IMR-90 (cell line): ENCODE measurements around the gene SCAMP1. TPM values are rescaled to one million over a fixed set of nuclear protein-coding genes. Genes with fewer than 3 reads are reported as not detected.

Experiments used
- ATAC-seq: fragments of 200-7000 bp; cut with Tn5 transposase; 2 replicates; pipeline ENCODE4 v1.9.1; 2020; ENCODE audit warnings: low read depth, mild to moderate bottlenecking, moderate library complexity
- BruUV-seq: library from RNA; stranded (reverse); fragments of 400-500 nt; replicated peaks from 2 replicates; lab custom pipeline; 2021; lab: Mats Ljungman, UMichigan
- CTCF ChIA-PET: fragments of 300-600 bp; formaldehyde crosslinking; extraction: SDS; loops from one replicate; lab custom pipeline; 2021; ENCODE audit warnings: antibody characterized with exemption; lab: Yijun Ruan, JAX
- POLR2A ChIA-PET: fragments of 300-600 bp; sonication (Branson Sonifier 250); formaldehyde crosslinking; loops from one replicate; lab custom pipeline; 2022; ENCODE audit warnings: antibody characterized with exemption; ENCODE audit not compliant: unreplicated experiment; lab: Charles Lee
- DNase-seq: peaks from one replicate; pipeline ENCODE4 v3.0.0; 2013
- H2AFZ ChIP-seq: replicated peaks from 2 replicates; pipeline ENCODE3; 2013; ENCODE audit warnings: low read length, mild to moderate bottlenecking; ENCODE audit not compliant: poor library complexity
- H2AK5ac ChIP-seq: 2 replicates; pipeline ENCODE4 v1.6.1; 2013; ENCODE audit warnings: low read depth, low read length, inconsistent platforms
- H2AK9ac ChIP-seq: replicated peaks from 2 replicates; pipeline ENCODE3; 2013; ENCODE audit warnings: mild to moderate bottlenecking, low read depth, low read length, moderate library complexity; ENCODE audit not compliant: poor library complexity
- H2BK120ac ChIP-seq: 2 replicates; pipeline ENCODE4 v1.6.1; 2013; ENCODE audit warnings: low read depth, low read length, inconsistent platforms
- H2BK15ac ChIP-seq: 3 replicates; pipeline ENCODE4 v1.6.1; 2013; ENCODE audit warnings: low read depth, low read length, inconsistent platforms
- H2BK20ac ChIP-seq: 2 replicates; pipeline ENCODE4 v1.6.1; 2013; ENCODE audit warnings: low read depth, mild to moderate bottlenecking, inconsistent platforms, low read length, moderate library complexity
- H2BK5ac ChIP-seq: 2 replicates; pipeline ENCODE4 v1.6.1; 2013; ENCODE audit warnings: mild to moderate bottlenecking, low read depth, low read length, inconsistent platforms; ENCODE audit not compliant: poor library complexity, severe bottlenecking
- H3K14ac ChIP-seq: replicated peaks from 2 replicates; pipeline ENCODE4 v1.6.1; 2013; ENCODE audit warnings: low read depth, low read length, inconsistent platforms
- H3K18ac ChIP-seq: 2 replicates; pipeline ENCODE4 v1.6.1; 2013; ENCODE audit warnings: low read depth, low read length, control low read depth
- H3K23ac ChIP-seq: 2 replicates; pipeline ENCODE4 v1.6.1; 2013; ENCODE audit warnings: low read depth, low read length, inconsistent platforms
- H3K27ac ChIP-seq: 2 replicates; pipeline ENCODE4 v1.5.1; 2013; ENCODE audit warnings: mild to moderate bottlenecking, control low read depth, low read length; ENCODE audit not compliant: insufficient read depth
- H3K27me3 ChIP-seq: 2 replicates; pipeline ENCODE4 v1.6.1; 2013; ENCODE audit warnings: low read length; ENCODE audit not compliant: control insufficient read depth, insufficient read depth
- H3K36me3 ChIP-seq: 2 replicates; pipeline ENCODE4 v1.6.1; 2013; ENCODE audit warnings: low read length, mixed read lengths; ENCODE audit not compliant: control insufficient read depth, insufficient read depth
- H3K4ac ChIP-seq: 2 replicates; pipeline ENCODE4 v1.6.1; 2013; ENCODE audit warnings: low read depth, low read length, inconsistent platforms
- H3K4me1 ChIP-seq: 2 replicates; pipeline ENCODE4 v1.6.1; 2013; ENCODE audit warnings: low read length, mixed read lengths; ENCODE audit not compliant: control insufficient read depth, insufficient read depth
- H3K4me2 ChIP-seq: 2 replicates; pipeline ENCODE4 v1.6.1; 2013; ENCODE audit warnings: low read depth, mild to moderate bottlenecking, control low read depth, low read length, moderate library complexity
- H3K4me3 ChIP-seq: 2 replicates; pipeline ENCODE4 v1.5.1; 2013; ENCODE audit warnings: low read depth, mild to moderate bottlenecking, control low read depth, low read length, moderate library complexity; ENCODE audit not compliant: insufficient read depth
- H3K56ac ChIP-seq: 2 replicates; pipeline ENCODE4 v1.6.1; 2013; ENCODE audit warnings: low read length, inconsistent platforms; ENCODE audit not compliant: insufficient read depth; ENCODE audit errors: extremely low read depth
- H3K79me1 ChIP-seq, 2 experiments: 2 replicates each; pipeline ENCODE4 v1.6.1; 2013; ENCODE audit warnings: low read length in 2 of 2, inconsistent platforms in 1 of 2, low read depth in 1 of 2
- H3K9ac ChIP-seq: 2 replicates; pipeline ENCODE4 v1.6.1; 2013; ENCODE audit warnings: low read depth, low read length, control low read depth
- H3K9me1 ChIP-seq: 2 replicates; pipeline ENCODE4 v1.6.1; 2013; ENCODE audit warnings: low read length, inconsistent platforms; ENCODE audit not compliant: insufficient read depth
- H3K9me3 ChIP-seq: 2 replicates; pipeline ENCODE4 v1.6.1; 2013; ENCODE audit warnings: low read length; ENCODE audit not compliant: control insufficient read depth, insufficient read depth
- H4K20me1 ChIP-seq: 2 replicates; pipeline ENCODE4 v1.6.1; 2013; ENCODE audit warnings: low read length, inconsistent platforms; ENCODE audit not compliant: insufficient read depth
- H4K5ac ChIP-seq: 2 replicates; pipeline ENCODE4 v1.6.1; 2013; ENCODE audit warnings: mild to moderate bottlenecking, low read depth, low read length, control low read depth
- H4K8ac ChIP-seq, 2 experiments: 2 replicates each; pipeline ENCODE4 v1.6.1; 2013; ENCODE audit warnings: low read depth in 2 of 2, low read length in 2 of 2, control low read depth in 1 of 2, inconsistent platforms in 1 of 2
- H4K91ac ChIP-seq: 2 replicates; pipeline ENCODE4 v1.6.1; 2013; ENCODE audit warnings: low read depth, low read length, inconsistent platforms; ENCODE audit not compliant: insufficient read depth
- BHLHE40 ChIP-seq: fragments of 150-350 bp; IDR thresholded peaks from 2 replicates; pipeline ENCODE4 v1.6.1; 2016; ENCODE audit warnings: mild to moderate bottlenecking, low read depth, low read length
- CHD1 ChIP-seq: IDR thresholded peaks from 2 replicates; pipeline ENCODE4 v1.6.1; 2012; ENCODE audit warnings: low read depth, low read length, improper control_type of control experiment
- CTCF ChIP-seq: conservative IDR thresholded peaks from 2 replicates; pipeline ENCODE4 v1.5.1; 2012; ENCODE audit warnings: mild to moderate bottlenecking, low read depth, low read length, improper control_type of control experiment
- FOS ChIP-seq: fragments of 150-350 bp; IDR thresholded peaks from 2 replicates; pipeline ENCODE4 v1.6.1; 2016; ENCODE audit warnings: low read depth, low read length
- MAZ ChIP-seq: IDR thresholded peaks from 2 replicates; pipeline ENCODE4 v1.6.1; 2012; ENCODE audit warnings: low read depth, mild to moderate bottlenecking, low read length, improper control_type of control experiment, moderate library complexity, borderline replicate concordance
- MXI1 ChIP-seq: IDR thresholded peaks from 2 replicates; pipeline ENCODE4 v1.6.1; 2012; ENCODE audit warnings: low read depth, mild to moderate bottlenecking, low read length, moderate library complexity, borderline replicate concordance
- NFE2L2 ChIP-seq: fragments of 150-350 bp; IDR thresholded peaks from 2 replicates; pipeline ENCODE4 v1.6.1; 2016; ENCODE audit warnings: low read depth, mild to moderate bottlenecking, low read length
- POLR2A ChIP-seq: IDR thresholded peaks from 2 replicates; pipeline ENCODE4 v1.6.1; 2012; ENCODE audit warnings: mild to moderate bottlenecking, low read depth, low read length
- RAD21 ChIP-seq: IDR thresholded peaks from 2 replicates; pipeline ENCODE4 v1.6.1; 2012; ENCODE audit warnings: low read length, improper control_type of control experiment
- RCOR1 ChIP-seq: IDR thresholded peaks from 2 replicates; pipeline ENCODE4 v1.6.1; 2012; ENCODE audit warnings: mild to moderate bottlenecking, low read length, improper control_type of control experiment; ENCODE audit not compliant: insufficient replicate concordance
- RFX5 ChIP-seq: IDR thresholded peaks from 2 replicates; pipeline ENCODE4 v1.8.0; 2012; ENCODE audit warnings: low read depth, mild to moderate bottlenecking, low read length, moderate library complexity
- SMC3 ChIP-seq: fragments of 150-350 bp; IDR thresholded peaks from 2 replicates; pipeline ENCODE4 v1.6.1; 2016; ENCODE audit warnings: low read depth, mild to moderate bottlenecking, antibody characterized with exemption, low read length, moderate library complexity
- USF2 ChIP-seq: fragments of 150-350 bp; IDR thresholded peaks from 2 replicates; pipeline ENCODE4 v1.6.1; 2017; ENCODE audit warnings: mild to moderate bottlenecking, antibody characterized with exemption, low read length, low read depth
- WGBS, 2 experiments: methylation state at CpG; one replicate each; pipeline versions ENCODE4 v1.1.5 to v1.1.7; 2013; ENCODE audit warnings: missing lambda C conversion rate in 2 of 2; ENCODE audit not compliant: insufficient read length in 1 of 2; ENCODE audit errors: extremely low coverage in 2 of 2; 5-methylcytosine and 5-hydroxymethylcytosine counted together
- dilution Hi-C: fragments of 300-500 bp; cut with HindIII; formaldehyde crosslinking; loops from one replicate; pipeline ENCODE4 v1.14.3; 2018; ENCODE audit warnings: low sequenced_read_pairs; ENCODE audit not compliant: unreplicated experiment
- in situ Hi-C: fragments of 300-500 bp; cut with MboI; formaldehyde crosslinking; loops from 3 replicates; pipeline ENCODE4 v1.14.3; 2019; ENCODE audit warnings: low sequenced_read_pairs, inconsistent platforms, mixed read lengths
- intact Hi-C: fragments of 100-400 bp; cut with micrococcal nuclease; formaldehyde crosslinking; loops from 2 replicates; pipeline ENCODE4 v1.10.0; 2022
- polyA plus RNA-seq, 3 experiments: library from polyadenylated mRNA; depleted of rRNA; stranded (reverse); fragments of >200 nt; gene quantifications; 2 replicates each; pipeline ENCODE4 v1.2.3, GENCODE V29; 2012; ENCODE audit warnings: low replicate concordance in 1 of 3
- total RNA-seq: library from RNA; depleted of rRNA; stranded (reverse); fragments of >200 nt; gene quantifications from 2 replicates; pipeline ENCODE4 v1.2.3, GENCODE V29; 2012

The SCAMP1 gene
- total and polyA plus RNA-seq, 2 of the 4 experiments (the other 2 are of a cell fraction): 13.5 to 114 TPM

- ChIA-PET POLR2A (no interaction called here), CTCF (no interaction called here)
- Histone ChIP-seq H2BK20ac (no peak overlapping the region), H3K9me1 (no peaks in the 10 kb centered on the region), H2BK120ac (no peak overlapping the region), H3K79me1 (no peaks in the 10 kb centered on the region), H3K23ac (no peak overlapping the region; the same call in 1 of the 2 replicates), H3K18ac (no peak overlapping the region), H3K27ac (no peak overlapping the region), H2AK5ac (no peak overlapping the region), H3K4me1 (no peaks in the 10 kb centered on the region), H4K20me1 (no peaks in the 10 kb centered on the region), H2AFZ (no peak overlapping the region), H3K9me3 (peaks cover 5% of the 10 kb centered on the region; the same call in 1 of the 2 replicates), H3K27me3 (no peaks in the 10 kb centered on the region), H2BK5ac (no peak overlapping the region), H3K56ac (no peak overlapping the region), H3K4me2 (no peak overlapping the region), H3K14ac (no peak overlapping the region), H3K4me3 (no peak overlapping the region), H4K8ac (no peak overlapping the region), H3K9ac (no peak overlapping the region), H4K5ac (no peak overlapping the region), H2BK15ac (no peak overlapping the region), H4K91ac (no peak overlapping the region), H3K4ac (no peak overlapping the region), H3K36me3 (no peaks in the 10 kb centered on the region), H2AK9ac (peak overlapping the region; percentile 24)
- no peak for DNase-seq
- dilution Hi-C loops: no loop called here
- WGBS, 2 experiments: 100% methylated on average over 3 of the region's 5 CpGs; no CpG with 5 or more reads in 1 of the 2 experiments
- TF ChIP-seq NFE2L2: no peak
- TF ChIP-seq USF2: no peak
- TF ChIP-seq POLR2A: no peak
- TF ChIP-seq SMC3: no peak
- no peak for TF ChIP-seq RAD21
- TF ChIP-seq CTCF: no peak
- TF ChIP-seq RCOR1: no peak
- no peak for TF ChIP-seq BHLHE40
- TF ChIP-seq FOS: no peak
- no peak for TF ChIP-seq RFX5
- TF ChIP-seq CHD1: no peak
- no peak for TF ChIP-seq MAZ
- no peak for TF ChIP-seq MXI1
- no peak for ATAC-seq
- in situ Hi-C loops: loop anchor here (25.0 kb wide), 1 partner anchor 645 kb away; no protein-coding TSS in a partner anchor
- intact Hi-C loops: no loop called here
- no TSS peak for BruUV-seq
Observed at GRCh38 chr5:78317515-78317914, 42.9 kb upstream of the SCAMP1 start.
